Measurements from ENCODE around the gene PDE7B.

The PDE7B gene

DNA sequence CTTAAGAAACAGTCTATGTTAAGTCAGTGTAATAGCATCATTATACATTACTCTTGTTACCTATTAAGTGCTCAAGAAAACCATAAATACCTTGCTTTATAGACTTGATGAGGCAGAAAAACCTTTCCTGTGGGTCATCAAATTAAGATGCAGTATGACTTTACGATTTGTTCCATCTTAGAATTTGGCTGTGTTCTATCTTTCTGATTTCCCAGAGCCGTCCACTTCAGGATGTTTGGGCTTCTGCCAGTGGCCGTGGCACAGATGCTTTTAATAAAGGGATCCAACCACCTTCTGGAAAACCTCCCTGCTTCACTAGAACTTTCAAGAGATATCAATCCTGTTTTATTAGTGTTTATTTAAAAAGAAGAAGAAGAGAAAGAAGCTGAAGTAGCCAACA, 71.2 kb downstream of the PDE7B start:
- no peak for DNase-seq (ENCODE audit: low read depth in 2 of 2, low spot score in 1 of 2)

DNA sequence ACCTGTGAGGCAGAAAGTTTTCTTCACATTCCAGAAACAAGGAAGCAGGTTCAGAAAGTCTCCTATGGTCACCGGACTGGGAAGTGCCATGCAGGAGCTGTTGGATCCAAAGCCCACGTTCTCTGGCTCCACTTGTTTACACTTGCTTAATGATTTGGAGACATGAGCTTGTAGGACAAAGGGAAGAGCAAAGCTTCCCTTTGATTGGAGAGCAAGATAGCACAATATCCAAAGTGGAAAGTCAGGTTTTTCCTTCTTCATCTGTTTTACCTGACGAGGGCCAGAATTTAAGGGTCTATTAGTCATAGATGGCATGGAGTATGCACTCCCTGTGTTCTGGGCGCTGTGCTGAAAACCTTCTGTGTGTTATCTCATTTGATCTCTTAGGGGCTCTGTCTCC, 81.2 kb downstream of the PDE7B start:
- DNase-seq (ENCODE audit: low read depth in 2 of 2, low spot score in 1 of 2) = no peak

DNA sequence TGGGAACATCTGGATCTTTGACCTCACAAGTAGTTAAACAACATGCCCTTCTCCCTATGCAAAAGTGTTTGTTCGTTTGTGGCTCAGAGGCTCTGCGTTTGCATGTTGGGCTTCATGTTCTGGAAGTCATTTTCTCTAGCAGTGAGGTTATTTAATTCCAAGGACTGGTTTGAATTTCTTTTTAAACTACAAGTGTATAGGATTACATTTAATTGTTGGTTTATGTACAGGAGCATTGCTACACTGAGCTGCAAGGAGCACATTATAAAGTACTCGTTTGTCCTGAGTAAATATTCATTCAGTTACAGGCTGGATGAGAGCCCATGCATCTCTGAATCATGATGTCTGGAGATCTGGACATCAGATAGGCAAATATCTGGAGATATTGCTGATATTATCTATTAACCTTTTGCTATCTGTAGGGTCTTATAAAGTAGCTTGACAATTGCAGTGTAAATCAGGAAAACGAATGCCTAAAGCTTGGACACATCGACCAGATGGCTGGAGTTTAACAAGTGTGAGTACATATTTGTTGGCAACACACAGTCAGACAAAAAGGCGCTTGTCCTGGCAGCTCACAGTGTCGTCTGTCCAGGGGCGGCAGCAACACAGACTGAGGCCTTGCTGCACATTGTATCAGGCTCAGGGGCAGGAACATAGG, 84.6 kb downstream of the PDE7B start:
- DNase-seq (ENCODE audit: low read depth in 2 of 2, low spot score in 1 of 2) = no peak

DNA sequence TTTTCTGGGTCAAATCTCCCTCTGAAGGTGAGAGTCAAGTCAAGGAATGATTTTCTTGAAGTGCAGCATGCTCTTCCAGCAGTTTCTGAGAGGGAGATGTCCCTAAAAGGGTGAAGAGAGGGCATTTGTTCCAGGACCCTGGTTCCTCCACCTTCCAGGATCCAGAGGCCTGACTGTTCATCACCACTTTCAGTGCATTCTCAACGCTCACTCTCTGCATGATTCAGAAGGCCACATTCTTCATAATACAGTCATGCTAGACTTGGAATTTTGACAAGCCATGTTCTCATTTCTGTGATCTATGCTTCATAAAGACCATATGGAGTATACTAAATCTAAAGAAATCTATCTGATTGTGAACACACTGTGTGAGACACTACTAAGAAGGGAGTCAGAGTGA, 85.1 kb downstream of the PDE7B start:
- no peak for DNase-seq (ENCODE audit: low read depth in 2 of 2, low spot score in 1 of 2)

DNA sequence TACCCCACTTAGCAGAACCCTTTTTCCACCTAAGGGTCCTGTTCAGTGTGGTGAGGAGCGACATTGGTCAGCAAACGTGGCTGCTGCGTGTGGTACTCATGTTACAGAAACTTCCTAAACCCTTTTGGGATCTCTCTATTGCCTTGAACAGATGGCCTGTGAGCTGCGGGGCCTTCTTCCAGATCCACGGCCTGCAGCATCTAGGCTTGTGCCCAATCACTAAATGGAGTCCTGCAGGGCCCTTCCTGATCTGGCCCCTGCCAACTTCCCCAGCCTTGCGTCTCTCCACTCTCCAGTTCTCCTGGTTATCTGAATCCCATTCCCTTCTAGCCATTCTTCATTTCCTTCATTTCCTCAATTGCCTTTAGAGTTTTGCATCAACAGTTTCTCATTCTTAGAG, 85.6 kb downstream of the PDE7B start:
- DNase-seq (ENCODE audit: low read depth in 2 of 2, low spot score in 1 of 2) = no peak

DNA sequence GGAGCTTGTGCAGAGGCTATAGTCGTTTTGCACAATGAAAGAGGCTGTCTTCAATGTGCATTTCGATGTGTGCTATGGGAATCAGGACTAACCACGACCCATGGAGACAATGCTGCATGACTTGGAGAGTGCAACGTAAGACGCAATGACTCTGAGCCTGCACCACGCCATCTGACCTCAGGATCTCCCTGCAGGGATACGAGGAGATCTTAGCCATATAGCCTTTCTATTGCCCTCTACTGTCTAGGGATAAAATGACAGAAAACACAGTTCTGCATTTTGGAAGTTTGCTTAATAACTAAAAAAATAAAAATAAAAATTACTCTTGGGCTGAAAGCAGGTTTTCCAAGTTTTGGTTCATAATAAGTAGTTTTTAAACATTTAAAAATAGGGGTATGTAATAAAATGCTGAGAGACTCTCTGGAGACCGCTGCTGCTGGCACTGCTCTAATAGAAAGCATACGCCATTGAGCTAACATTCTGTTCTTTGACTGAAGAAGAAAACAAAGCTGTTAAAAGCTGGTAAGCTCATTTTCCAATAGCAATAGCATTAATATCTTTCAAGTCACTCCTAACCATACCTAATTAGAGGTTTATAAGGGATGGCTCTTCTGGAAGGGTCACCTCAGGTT, 87.2 kb downstream of the PDE7B start:
- no peak for DNase-seq (ENCODE audit: low read depth in 2 of 2, low spot score in 1 of 2)

DNA sequence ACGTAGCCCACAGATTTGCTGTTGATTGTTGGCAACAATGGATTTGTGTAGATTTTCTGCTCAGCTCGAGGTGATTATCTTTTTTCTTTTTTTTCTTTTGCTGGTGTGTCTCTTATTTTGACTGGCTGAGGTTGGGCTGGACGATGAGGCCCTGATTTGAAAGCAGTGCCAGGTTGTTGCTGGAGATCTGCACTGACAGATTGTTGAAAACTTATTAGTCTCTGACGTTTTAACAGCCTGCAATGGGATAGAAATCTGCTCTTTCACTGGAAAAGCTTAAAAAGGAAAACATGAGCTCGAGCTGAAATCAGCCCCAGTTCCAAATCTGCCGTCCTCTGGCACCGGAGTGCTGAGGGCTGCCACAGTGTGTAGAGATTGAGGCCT, 87.7 kb downstream of the PDE7B start:
- DNase-seq (ENCODE audit: low read depth in 2 of 2, low spot score in 1 of 2) = no peak

DNA sequence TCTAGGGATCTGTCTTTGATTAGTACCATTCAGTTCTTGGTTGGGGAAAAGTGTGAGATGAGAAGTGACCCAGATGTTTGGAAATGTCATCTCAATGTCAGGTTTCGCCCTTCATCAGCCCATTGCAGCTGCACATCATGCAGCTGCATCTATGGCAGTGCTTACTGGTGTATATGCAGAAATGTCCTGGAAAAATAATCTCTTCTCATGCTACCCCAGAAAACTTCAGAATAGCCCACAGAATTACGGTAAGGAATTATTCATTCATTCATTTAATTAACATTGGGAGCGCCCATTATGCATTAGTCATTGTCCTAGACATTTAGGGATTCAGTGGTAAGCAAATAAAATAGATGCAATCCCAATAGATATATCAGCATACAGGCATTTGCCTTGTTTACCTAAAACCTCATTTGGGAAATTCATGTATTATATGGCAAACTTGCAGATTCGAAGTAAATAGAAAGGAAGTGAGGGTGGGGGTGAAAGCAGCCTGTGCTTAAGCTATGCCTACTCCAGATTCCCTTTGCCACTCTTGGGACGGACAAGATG, 89.2 kb downstream of the PDE7B start:
- no peak for DNase-seq (ENCODE audit: low read depth in 2 of 2, low spot score in 1 of 2)

DNA sequence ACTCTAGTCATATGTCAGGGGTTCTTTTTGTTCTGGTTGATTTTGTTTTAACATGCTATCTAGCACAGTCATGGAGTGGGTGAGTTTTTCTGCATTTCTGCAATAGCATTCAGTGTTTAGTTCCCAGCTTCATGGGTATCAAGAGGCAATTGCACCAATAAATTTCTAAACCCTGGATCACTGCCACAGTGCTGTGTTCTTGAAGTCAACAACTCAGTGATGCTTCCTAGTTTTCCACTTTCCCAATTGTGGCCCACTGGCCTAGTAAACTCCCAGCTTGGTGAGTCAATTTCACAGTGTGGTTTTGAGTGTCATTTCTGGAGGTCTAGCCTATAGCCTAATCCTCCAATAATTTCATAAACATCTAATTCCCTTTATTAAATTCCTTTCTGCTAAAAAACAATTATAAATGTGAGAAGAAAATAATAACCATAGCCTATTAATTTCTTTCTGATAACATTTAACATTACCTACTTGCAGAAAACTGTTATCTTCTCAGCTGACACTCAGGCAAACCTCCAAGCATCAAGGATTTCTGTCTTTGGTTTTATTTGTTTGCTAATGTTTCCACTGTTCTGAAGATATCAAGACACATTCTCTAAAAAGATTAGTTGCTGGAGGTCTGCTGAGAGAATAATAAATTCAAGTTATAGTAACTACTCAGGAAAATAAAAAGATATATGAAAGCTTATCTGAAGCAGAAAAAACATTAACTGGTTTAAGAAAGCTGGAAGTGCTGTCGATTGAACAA, 89.9 kb downstream of the PDE7B start:
- no peak for DNase-seq (ENCODE audit: low read depth in 2 of 2, low spot score in 1 of 2)

DNA sequence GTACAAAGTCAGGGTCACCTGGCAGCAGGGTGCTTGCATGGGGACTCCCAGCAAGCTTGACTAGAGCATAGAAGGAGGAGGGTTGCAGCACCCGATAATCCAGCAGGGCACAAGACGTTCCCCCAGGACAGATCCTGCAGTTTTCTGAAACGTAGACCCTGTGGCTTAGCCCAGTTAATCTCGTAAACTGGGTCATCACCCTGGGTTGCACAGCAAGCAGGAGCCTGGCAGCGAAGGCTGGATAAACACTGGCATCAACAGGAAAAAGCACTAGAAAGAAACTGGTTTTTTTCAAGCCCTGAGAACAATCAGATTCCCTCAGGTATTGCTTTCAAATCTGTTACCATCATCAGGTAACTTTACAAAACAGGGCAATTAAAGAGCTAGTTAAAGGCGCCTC, 92.6 kb downstream of the PDE7B start:
- no peak for DNase-seq (ENCODE audit: low read depth in 2 of 2, low spot score in 1 of 2)

DNA sequence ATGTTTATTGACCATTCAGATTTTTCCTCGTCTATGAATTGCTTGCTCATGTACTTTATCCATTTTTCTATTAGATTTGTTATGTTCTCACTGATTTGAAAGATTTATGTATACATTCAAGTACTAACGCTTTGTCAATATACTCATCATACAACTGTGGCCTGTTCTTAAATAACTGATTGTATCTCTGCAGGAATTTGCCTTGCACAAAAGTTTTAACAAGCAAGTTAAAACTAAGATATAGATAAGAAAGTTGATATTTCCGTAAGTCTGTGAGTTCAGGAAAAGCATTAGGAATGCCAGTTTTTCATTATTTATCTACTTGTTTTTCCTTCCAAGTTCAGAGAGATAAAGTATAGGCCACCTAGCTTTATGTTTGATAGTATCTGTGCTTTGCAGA, 95.2 kb downstream of the PDE7B start:
- no peak for DNase-seq (ENCODE audit: low read depth in 2 of 2, low spot score in 1 of 2)

DNA sequence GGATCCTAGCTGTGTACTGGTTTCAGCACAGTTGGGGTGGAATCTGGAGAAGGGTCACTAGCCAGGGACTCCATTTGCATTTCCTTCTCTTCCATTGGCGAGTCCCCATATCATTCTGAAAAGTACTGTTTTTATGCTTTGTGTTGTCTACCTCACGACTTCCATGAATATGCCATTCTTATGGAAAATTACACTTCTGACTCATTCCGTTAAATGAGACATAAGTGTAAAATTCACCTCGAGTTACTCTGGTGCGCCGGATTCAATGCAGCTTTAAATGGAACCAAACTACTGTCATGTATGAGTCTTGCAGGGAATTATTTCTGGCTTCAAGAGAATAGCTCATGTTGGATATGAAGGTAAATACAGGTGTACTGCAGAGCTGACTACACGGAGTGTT, 99.2 kb downstream of the PDE7B start:
- DNase-seq (ENCODE audit: low read depth in 2 of 2, low spot score in 1 of 2) = no peak

DNA sequence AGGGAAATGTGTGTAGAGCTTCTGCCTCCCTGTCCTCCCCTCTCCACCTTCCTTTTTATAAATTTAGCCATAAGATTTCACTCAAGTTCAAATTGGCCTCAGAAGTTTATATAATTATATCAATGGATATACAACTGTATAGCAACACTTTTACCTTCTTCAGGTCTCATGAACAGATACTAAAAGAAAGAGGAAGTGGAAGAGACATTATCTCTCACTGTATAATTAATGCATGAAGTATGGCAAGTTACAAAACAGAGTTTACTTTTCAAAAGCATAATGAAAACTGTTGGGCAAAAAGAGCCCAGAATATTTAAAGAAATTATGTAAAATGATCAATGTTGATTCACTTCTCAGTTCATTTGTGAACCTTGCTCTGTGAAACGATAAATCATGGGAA, 99.7 kb downstream of the PDE7B start:
- no peak for DNase-seq (ENCODE audit: low read depth in 2 of 2, low spot score in 1 of 2)

DNA sequence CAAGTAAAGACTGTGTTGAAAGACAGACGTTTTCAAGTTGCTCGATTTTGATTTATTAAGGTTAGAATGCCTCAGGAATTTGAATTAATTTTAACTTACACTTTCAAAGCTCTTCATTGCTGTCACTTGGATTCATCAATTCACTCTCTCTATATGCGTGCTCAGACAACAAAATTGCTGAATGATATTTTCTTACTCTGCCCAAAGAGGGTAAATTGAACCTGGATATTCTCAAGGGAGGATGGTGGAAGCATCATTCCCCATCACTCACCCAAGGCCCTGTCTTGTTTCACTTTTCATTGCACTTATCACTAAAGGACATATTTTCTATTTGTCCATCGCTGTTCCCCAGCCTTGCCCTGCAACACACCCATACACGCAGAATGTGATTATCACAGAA, 102.3 kb downstream of the PDE7B start:
- no peak for DNase-seq (ENCODE audit: low read depth in 2 of 2, low spot score in 1 of 2)

DNA sequence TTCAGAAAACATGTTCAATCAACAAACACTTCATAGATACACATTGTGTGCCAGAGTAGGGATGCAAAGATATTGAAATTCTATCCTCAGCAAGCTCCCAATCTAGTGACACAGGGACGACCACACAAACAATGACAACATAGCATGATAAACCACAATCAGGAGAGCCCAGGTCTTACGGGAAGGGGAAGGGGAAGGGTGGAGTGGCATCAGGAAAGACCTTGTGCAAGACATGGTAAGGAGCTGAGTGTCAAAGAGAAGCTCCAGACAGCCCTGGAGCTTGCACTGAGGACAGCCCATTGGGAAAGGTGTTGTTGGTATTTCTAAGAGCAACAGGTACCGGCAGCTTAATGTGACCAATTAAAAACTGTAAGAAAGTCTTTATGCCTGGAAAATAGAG, 103.6 kb downstream of the PDE7B start:
- no peak for DNase-seq (ENCODE audit: low read depth in 2 of 2, low spot score in 1 of 2)

DNA sequence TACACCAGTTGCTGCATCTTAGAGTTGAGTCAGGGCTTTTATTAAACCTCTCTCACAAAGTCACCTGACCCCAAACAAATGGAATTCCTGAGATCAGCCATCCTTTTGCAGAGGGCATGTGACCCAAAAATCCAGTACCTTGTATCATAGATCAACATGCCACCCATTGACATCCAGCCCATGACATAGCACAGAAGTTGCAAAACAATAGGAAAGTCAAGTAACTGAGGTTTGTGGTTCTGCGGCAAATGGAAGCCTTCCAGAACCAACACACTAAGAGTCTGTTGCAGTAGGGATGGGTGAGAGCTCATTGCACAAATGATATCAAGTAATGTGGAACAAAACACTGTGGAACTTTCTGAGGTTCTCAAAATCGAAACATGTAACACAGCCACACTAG, 111.2 kb downstream of the PDE7B start:
- no peak for DNase-seq (ENCODE audit: low read depth in 2 of 2, low spot score in 1 of 2)

DNA sequence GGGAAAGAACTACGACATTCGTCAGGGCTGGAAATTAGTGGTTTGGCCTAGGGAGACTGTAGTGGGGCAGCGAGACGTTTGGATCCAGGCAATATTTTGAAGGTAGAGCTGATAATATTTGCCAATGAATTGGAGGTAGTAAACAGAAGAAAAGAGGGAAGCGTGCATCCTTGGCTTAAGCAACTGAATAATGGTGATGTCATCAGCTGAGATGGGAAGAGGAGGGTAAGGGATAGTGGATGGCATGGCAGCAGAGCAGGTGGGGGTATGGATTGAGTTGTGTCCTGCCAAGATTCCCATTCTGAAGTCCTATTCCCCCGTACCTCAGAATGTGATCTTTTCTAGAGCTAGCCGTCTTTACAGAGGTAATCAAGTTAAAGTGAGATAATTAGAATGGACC, 119.2 kb downstream of the PDE7B start:
- DNase-seq (ENCODE audit: low read depth in 2 of 2, low spot score in 1 of 2) = no peak

DNA sequence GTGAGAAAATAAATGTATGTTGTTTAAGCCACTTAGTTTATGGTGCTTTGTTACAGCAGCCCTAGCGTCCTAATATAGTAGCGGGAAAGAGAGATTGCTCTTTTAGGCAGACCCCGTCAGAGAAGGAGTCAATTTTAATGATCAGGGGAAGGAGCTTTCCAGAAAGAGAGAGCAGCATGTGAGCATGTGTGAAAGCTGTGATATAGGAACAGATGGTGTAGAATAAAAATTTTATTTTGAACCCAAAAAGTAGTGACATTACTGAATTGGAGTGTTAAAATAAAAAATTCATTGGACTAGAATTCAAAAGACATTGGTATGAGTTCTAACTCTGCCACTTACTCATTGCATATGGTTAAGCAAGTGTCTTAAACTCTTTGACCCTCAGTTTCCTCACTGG, 119.8 kb downstream of the PDE7B start:
- DNase-seq (ENCODE audit: low read depth in 2 of 2, low spot score in 1 of 2) = no peak

DNA sequence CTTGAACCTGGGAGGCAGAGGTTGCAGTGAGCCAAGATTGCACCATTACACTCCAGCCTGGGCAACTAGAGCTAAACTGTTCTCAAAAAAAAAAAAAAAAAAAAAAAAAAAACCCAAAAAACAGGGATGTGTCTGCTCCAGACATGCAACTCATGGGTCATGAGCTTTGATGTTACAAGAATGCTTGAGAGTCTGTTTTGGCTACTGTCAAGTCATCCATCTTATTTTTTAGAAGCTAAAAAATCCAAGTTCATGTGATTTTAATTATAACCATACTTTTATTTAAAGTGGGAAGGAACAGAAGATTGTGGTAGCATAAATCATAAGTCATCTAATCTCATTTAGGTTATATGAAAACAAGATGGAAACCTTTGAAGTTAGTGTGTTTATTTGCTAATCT, 120.6 kb downstream of the PDE7B start:
- DNase-seq (ENCODE audit: low read depth in 2 of 2, low spot score in 1 of 2) = no peak

DNA sequence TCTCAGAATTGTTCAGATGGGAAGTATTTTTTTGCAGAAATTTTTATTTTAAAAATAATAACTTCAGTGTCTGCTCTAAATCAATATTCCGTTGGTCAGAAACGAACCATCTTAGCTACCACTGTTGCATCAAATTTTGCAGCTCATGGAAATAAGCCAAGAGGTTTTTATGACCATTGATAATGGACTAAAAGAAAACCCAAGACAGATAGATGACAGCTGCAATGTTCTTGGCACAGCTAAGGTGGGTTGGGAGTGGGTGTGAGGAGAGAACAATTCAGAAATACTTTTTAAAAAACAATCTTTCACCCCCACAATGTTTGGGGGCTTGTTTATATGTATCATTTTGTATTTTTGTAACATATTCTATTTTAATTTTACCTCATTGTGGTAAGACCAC, 121.1 kb downstream of the PDE7B start:
- no peak for DNase-seq (ENCODE audit: low read depth in 2 of 2, low spot score in 1 of 2)

DNA sequence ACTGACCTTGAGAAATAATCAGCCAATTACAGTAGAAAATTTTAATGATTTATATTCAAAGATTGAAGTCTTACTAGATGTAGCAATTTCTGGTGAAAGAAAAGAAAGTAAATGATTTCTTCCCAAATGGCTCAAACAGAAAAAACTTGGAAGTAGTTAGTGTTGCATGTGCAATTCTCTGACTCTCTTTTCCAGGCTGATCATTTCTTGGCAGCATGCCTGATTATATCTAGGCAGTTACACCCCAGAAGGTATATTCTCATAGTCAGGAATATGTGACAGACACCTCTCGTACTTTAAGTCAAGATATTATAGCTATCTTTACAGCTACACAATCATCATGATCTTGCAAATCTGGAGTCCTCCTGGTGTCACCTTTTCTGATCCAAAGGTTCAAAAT, 122.9 kb downstream of the PDE7B start:
- DNase-seq (ENCODE audit: low read depth in 2 of 2, low spot score in 1 of 2) = no peak

DNA sequence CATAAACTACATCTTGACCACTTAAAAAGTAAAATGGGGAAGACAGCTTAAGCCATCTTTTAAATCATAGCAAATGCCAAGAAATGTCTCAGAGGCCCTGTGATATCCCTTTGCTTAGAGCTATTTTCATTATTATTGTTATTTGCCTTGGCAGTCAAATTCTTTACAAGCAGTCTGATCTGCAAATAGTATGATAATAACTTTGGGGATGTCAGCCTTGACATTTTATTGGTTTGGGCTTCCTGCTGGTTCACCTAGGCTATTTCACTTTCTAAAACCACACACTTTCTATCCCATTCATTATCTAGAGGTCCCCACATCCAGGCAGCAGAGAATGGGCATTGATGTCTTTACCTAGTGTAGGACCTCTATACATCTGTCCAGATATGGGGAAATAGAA, 125.1 kb downstream of the PDE7B start:
- no peak for DNase-seq (ENCODE audit: low read depth in 2 of 2, low spot score in 1 of 2)
